Activated T-cell treated with anti-CD3 and anti-CD28 coated beads, Interleukin-2, amount 50 U/mL, for 1 hour (primary cell): ENCODE measurements around the gene SLC35D1.
"Not testable (repeated sequence)": the region's sequence is repeated elsewhere in the genome, so short reads cannot be mapped to it uniquely, and the experiment has no call there.

Source experiments
- DNase-seq: peaks from one replicate; pipeline ENCODE4 v3.0.0-alpha.2; 2020

SLC35D1 gene

DNA sequence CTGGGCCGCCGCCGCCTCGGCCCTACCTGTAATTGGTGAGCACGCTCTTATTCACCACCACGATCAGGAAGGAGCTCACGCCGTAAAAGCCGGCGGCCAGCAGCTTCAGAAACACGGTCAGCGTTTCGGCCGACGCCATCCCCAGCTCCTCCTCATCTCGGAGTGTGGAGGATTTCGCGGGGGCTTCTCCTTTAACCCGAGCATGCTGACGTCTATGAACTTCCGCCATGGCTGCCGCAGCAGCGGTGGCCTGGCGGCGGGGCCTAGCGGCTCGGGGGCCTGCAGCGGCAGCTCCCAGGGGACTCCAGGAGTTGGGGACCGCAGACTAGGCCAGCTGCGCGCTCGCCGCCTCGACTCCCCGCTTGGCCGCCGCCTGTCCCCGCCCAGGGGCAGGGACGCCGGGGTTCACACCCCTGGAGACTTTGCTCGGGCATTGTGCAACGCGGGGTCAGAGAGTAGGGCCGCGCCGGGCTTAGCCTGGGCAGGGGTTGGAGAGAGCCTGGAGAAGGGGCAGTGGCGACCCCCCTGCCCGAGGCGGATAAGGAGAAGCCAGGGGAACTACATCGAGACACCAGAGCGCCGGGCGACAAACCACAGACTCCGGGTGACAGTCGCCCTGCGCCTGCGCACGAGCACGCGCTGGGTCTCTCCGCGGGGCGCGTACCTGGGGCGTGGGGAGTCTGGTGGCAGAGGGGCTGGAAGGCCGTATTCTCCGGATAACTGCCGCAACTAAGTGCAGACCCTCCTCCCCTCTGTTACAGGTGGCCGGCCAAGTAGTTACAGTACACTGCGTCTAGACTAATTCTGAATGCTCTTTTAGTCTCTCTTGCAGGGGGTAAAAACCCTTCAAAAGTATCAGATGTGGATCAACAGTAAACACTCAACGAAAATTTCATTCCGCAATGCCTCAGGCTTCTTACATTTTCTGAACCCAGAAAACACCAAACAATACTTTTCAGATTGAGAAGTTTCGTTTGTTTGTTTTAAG is at the start of gene SLC35D1:
SLC35D1 (minus strand) TSS at position 364 of the 988 bp plus-strand sequence; CDS start at position 229, 135 bp downstream.
- DNase-seq: peak; percentile 80

DNA sequence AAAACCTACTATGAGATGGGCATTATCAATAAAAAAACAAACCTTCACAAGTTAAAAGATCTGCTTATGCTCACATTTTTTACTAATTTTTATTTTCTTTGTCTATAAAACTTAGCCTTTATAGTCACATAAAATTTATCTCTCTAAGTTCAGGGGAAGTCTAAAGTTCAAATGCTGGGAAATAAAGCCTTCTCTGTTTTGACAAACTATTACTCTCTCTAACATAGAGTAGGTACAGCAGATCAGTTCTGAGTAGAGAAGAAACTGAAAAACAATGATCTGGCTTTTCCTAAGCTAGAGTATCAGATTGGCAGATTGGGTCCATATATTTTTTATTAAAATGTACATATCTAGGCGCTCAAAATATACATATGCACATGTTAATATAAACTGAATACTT is 49.6 kb upstream of the SLC35D1 start:
- no peak for DNase-seq

DNA sequence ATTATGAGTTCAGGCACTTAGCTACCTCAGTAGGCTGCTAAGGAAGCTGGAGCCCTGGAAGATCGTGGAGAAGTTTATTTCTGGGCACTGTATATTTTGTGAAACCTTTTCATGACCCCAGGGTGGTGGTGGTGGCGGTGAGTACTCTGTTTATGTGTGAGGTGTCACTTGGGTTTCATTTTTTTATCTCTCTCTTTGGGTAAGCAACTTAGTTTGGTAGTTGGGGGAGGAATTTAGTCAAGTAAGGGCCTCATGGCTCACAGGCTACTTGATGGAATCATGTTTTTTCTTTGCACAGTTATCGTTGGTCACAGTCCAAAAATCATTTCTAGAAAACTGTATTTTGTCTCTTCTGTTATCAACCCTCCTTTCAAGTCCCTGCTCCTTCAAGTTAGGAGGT is 46.9 kb upstream of the SLC35D1 start:
- no peak for DNase-seq

DNA sequence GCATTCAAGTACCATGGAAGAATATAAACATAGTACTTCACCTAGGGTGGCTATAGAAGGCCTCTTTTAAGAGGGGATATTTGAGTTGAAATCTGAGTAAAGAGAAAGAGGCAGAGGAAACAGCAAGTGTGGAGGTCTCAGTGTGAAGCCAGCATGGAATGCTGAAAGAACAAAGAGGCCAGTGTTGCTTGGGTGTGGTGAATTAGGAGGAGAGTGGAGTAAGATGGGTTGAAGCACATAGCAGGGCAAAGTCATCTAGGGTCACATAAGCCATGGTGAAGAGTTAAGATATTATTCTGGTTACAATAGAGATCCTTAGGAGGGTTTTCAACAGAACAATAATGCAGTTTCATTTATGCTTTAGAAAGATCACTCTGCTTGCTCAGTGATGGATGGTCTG is 43.4 kb upstream of the SLC35D1 start:
- DNase-seq: no peak

DNA sequence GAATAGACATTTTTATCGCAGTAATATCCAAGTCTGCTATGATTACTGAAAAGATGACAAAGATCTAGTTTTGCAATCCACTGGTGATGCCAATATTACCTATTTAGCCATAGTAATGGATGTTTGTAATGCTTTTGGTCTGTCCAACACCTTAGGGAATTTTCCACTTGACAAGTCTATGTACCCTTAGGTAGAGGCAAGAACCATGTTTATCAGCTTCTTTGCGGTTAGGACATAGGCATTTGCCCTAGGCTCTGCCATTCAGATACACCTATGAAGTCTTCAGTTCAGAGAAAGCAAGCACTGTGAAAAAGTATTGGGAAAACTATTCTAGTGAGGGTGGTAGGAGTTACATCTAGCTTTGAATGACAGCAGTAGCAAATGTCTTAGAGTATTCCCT is 40.2 kb upstream of the SLC35D1 start:
- DNase-seq: no peak

DNA sequence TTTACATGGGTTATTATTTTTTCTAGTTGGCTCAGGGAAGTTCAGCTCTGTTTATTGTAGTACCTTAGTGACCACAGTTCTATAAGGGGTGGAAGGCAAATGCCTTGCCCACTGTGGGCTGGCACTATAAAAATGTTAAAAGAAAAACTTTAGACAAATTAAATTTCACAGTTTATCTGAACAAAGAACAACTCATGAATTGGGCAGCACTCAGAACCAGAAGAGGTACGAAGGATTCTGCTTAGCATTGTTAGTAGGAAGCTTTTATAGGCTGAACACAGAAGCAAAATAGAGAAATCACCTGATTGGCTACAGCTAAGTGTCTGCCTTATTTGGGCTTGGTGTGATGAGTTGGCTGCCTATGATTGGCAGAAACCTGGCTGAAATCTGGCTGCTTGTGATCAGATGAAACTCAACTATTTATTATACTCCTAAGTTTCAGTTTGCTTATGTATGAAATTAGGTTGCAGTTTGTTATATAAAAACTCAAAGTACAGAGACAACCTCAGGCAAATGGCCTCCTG is 35.8 kb upstream of the SLC35D1 start:
- DNase-seq: no peak

DNA sequence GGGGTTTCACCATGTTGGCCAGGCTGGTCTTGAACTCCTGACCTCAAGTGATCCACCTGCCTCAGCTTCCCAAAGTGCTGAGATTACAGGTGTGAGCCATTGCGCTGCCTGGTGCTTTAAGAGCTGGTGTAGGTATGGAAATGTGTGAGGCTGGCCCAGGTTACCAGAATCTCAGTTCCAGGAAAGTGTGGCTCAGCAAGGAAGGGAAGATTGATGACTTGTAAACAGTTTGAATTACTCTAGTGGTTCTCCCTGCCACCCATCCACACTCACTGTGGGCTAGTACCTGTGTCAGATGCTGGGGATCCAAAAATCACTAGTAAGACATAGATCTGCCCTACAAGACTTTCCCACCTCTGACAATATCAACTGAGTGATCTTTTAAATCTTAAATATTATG is 34.5 kb upstream of the SLC35D1 start:
- no peak for DNase-seq

DNA sequence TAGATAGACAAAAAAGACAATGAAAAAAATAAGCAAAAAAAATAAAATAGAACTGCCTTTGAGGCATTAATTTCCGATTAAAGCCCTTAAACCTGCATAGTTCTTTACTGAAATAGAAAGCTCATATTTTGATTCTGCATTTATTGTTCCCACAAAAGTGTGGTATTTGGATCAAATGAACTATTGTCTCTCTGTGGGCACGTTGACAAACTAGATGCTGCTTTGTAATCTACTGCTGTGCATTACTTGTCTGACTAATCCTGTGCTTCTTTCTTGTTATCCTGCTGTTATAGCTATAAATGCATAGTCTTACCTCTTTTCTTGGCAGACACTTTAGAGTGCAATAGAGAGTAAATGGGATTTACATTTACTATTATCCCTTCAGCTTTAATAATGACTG is 31.4 kb upstream of the SLC35D1 start:
- DNase-seq: no peak

DNA sequence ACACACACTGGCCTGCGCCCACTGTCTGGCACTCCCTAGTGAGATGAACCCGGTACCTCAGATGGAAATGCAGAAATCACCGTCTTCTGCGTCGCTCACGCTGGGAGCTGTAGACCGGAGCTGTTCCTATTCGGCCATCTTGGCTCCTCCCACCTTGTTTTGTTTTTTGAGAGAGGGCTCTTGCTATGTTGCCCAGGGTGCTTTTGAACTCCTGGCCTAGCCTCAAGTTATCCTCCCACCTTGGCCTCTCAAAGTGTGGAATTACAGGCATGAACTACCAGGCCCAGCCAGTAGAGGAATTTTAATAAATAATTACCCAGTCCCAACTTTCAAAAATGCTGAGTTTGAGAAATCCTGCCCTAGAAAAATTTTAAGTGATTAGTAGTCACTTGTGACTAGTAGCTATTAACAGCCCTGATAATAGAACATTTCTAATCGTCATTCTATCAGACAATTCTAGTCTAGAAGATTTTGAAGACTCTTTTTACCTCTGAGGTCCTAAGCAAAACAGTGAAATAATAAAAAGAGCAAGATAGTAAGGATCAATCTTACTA is 30.9 kb upstream of the SLC35D1 start:
- DNase-seq: no peak

DNA sequence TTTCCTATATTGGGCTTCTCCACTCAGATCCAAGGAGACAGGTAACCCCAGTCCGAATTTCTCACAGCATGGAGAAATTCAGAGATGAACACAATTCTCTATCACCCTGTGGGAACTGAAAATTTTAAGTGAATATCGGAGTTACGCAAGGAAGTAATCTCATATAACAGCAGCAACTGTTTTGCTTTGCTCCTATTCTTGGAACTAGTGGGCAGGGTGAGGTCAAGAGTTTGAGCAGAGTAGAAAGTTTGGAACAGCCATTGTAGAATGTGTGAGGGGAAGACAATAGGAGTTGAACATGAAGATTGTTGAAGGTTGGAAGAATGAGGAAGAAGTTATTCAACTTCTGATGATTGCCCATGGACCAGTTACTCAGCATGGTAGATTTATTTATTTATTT is 24.3 kb upstream of the SLC35D1 start:
- no peak for DNase-seq

DNA sequence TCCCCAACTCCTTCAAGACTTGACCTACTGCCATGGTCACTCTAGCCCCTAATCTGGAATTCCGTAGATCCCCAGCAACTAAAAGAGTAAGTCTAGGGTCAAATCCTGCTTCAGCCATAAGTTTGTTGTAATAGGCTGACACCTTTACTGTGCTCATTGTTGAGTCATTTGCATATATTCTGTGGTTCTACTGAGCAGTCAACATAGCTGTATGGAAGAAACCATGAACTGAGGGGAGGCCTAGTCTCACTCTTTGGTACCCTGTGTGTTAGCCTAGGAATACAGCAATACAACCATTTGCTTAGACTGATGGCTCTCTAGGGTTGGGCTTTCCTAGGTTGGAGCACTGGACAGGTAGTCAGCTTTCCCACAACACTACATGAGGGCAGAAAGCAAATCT is 23.6 kb upstream of the SLC35D1 start:
- no peak for DNase-seq

DNA sequence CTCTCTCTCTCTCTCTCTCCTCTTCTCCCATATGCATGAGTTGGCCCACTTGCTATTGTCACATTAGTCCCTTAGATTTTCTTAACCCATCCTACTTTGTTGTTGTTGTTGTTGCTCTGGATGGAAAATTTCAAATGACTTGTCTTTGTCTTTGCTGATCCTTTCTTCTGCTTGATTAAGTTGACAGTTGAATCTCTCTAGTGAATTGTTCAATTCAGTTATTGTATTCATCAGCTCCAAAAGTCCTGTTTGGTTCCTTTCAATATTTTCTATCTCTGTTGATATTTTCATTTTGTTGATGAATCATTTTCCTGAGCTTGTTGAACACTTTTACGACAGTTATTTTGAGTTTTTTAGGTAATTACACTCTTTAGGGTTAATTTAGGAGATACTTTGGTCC is 18.8 kb upstream of the SLC35D1 start:
- DNase-seq: no peak

DNA sequence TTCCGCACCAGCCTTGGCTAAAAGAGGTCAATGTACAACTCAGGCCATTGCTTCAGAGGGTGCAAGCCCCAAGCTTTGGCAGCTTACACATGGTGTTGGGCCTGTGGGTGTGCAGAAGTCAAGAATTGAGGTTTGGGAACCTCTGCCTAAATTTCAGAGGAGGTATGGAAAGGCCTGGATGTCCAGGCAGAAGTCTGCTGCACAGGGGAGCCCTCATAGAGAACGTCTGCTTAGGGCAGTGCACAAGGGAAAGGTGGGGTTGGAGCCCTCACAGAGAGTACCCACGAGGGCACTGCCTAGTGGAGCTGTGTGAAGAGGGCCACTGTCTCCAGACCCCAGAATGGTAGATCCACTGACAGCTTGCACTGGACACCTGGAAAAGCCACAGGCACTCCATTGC is 13.7 kb upstream of the SLC35D1 start:
- DNase-seq: not testable (repeated sequence)

DNA sequence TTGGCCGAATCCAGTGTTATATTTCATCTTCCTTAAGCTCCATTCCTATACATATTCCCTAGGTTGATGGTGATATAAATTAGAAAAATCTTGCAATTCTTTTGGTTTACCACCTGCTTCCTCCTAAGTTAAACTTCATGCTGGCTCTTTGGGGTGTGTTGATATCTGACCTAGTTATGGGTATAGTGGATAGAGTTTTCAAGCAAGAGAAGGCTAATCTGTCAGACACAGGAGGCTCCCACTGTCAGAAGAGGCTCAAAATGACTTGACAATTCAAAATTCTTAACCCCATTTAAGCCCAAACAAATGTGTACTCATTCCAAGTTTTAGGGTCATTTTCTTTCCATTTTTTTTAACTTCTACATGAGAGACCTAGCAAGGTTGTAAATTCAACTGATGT is 8.5 kb upstream of the SLC35D1 start:
- DNase-seq: no peak

DNA sequence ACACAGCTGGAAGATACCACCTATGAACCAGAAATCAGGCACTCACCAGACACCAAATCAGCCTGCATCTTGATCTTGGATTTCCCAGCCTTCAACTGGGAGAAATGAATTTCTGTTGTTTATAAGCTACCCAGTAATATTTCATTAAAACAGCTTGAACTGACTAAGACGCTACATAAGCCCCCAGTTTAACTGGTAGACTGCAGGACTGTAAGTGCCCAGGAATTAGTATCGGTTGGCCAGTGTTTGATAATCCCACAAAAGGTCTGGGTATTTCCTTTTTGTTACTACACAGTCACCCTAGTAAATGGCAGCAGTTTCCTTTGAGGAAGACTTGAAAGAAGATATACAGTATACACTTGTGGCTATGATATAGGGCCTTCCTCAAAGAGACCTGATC is 7.3 kb upstream of the SLC35D1 start:
- no peak for DNase-seq

DNA sequence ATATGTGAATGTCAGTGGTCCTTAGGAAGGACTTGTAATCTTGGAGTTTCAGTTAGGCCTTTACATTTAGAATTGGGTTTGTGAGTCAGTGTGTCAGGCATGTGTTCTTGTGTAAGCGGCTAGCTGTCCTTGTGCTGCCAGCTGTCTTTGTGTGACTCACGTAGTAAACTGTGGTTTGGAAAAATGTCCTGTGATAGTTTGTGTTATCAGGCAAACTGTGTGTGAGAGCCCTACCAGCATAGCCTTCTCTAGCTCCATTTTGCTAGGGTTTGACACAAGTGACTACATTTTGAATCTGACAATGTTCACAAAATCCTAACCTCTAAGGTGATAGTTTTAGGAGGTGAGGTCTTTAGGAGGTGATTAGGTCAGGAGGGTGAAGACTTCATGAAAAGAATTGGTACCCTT is 6.9 kb upstream of the SLC35D1 start:
- no peak for DNase-seq

DNA sequence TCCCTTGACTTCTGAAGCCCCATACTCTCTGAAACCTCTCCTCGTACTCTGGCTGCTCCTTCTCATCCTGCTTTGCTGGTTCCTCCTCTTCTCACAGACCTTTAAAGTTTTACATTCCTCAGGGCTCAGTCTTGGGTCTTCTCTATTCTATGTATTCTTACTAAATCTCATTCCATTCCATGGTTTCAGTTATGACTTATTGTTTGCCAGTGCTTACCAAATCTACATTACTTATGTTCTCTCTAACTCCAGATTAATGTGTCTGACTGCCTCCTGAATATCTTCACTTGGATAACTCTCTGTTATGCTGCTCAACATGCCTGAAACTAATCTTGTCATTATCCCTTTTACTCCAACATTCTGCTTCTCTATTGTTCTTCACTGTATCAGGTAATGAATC is 5.4 kb upstream of the SLC35D1 start:
- DNase-seq: no peak

DNA sequence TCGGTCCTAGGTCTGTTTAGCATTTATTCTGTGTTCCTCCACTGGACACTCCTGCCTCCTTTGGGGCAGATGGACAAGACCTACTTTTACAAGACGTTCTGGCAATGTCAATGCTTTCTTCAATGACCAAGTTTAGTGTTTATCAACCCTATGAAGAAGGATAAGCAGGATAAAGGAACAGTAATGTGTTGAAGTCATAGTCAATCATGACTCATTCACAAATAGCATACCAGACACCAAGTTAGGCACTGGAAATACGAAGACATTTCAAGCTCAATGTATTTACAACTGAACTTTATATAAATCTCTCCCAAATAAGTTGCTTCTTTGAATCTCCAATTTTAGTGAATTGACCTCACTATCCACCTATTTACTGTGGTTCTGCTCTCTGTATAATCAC is 4.8 kb upstream of the SLC35D1 start:
- no peak for DNase-seq

DNA sequence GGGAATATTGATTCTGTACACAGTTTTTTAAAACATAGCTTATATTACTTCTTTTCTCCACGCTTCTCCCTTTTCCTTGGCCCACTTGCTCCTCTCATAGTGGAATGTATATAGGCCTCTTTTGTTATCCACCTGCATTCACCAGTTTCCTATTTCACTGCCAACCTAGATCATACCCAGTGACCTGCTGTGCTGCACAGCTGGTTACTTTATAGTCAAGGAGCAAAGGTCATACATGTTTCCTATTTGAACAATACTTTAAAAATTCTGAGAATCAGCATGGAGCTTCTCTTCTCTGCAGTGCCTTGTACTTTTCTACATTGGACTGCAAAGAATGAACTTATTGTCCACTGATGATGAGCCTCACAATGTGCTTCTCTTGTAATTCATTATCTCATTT is 4.3 kb upstream of the SLC35D1 start:
- DNase-seq: no peak

DNA sequence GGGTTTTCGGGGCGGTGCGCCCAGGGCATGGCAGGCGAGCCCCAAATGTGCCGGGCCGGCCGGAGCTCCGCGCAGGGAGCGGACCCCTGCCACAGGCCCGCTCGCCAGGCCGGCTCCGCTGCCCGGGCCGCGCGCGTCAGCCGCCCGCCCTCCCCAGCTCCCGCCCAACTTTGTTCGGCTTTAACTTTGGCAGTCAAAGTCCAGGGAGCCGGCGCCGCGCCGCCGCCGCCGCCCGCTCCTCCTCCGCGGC is 488 bp downstream of the SLC35D1 start:
- DNase-seq: peak; percentile 61

DNA sequence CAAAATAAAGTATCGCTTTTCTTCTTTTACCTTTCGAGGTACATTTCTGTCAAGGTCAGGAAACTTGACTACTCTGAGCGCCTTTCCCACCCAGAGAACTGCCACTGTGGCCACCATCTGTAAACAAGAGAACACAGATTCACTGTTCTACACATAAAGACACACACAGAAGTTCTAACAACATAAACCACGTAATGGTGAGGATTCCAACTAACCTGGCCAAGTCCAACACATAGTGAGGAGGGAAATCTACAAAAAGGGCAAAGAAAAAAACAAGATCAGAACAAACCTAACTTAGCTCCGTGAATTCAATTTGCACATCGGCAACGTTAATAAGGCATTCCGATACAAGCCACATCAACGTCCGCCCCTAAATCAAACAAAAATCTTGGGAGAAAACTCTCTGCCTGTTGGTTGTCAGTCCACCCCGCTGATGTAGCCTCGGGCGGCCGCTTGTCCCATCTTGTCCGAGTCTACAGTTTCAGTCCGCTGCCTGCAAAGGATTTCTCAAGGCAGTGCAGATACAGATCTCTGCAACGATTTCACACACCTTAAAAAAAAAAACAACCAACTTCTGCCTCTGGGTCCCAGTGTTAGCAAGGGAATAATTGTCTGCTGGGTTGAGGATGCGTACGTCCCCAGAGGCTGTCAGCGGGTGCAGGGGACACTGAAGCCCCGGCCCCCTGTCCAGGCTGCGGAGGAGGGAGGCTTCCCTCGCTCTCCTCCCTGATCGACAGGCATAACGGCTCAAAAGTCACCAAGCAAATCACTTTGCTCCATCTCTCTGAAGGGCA is 1.0 kb downstream of the SLC35D1 start:
- no peak for DNase-seq

DNA sequence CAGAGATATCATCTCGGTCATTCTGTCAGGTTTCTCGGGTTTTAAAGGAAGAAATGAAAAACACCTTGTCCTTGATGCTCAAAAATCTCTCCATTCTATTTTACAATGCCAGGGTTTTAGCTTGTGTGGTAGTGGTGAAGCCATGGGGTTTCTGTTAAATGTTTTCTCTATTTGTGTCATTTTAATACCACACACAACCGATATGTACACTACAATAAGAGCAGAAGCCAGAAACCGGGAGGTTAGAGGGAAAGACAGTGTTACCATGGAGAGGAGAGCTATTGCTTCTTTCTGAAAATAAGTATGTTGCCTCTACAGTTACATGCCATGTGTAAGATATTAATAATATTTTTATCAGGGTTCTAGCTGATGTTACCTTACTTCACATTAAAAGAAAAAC is 2.8 kb downstream of the SLC35D1 start:
- DNase-seq: no peak

DNA sequence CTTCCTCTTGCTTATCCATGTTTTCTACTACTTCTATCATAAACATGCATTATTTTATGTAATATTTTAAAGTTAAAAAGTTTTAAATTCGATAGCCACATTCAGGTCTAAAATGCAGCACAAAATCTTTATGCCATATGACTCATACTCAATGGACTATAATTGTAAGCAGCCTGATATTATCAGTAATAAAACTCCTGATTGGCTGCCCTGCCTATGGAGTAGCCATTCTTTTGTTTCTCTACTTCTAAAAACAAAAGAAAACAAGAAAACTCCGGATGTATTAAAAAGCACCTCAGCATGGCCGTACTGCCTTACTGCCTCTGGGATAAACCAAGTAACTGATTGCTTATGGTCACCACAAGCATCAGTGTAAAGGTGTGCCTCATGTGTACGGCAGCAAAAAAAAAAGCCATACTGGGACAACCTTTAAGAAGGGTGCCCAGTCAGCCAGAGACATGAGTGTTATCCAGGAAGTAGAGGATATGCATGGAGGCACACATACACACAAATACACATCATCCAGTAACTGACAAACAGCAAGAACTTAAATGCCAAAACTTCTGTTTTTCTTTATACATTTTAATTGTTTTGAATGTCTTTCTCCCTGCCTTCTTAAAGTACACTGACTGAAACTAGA is 9.2 kb downstream of the SLC35D1 start:
- no peak for DNase-seq
